Smooth muscle cell (in vitro differentiated cells): Measurements from ENCODE around the gene NF2. TPM values are rescaled to one million over a fixed set of nuclear protein-coding genes. Genes with fewer than 3 reads are reported as not detected.

ENCODE experiments used
- DNase-seq: peaks from one replicate; lab custom pipeline; 2025; ENCODE audit not compliant: unreplicated experiment; lab: John Stamatoyannopoulos, UW
- H2AFZ ChIP-seq: fragments of 200-600 bp; sonication (generic); 2 replicates; pipeline ENCODE4 v1.6.0; 2016; ENCODE audit warnings: antibody characterized with exemption, low read depth, mild to moderate bottlenecking
- H3F3A ChIP-seq: fragments of 200-600 bp; sonication (generic); 2 replicates; pipeline ENCODE4 v1.6.0; 2017; ENCODE audit warnings: antibody characterized with exemption, low read depth
- H3K27ac ChIP-seq: fragments of 200-600 bp; sonication (generic); 2 replicates; pipeline ENCODE4 v1.5.1; 2016; ENCODE audit warnings: low read depth, mild to moderate bottlenecking
- H3K27me3 ChIP-seq: fragments of 200-600 bp; sonication (generic); 2 replicates; pipeline ENCODE4 v1.6.1; 2016; ENCODE audit warnings: low read depth, mild to moderate bottlenecking
- H3K36me3 ChIP-seq: fragments of 200-600 bp; sonication (generic); 2 replicates; pipeline ENCODE4 v1.5.1; 2016; ENCODE audit warnings: low read depth
- H3K4me1 ChIP-seq: fragments of 200-600 bp; sonication (generic); 2 replicates; pipeline ENCODE4 v1.5.1; 2016; ENCODE audit warnings: low read depth
- H3K4me2 ChIP-seq: fragments of 200-600 bp; sonication (generic); 2 replicates; pipeline ENCODE4 v1.6.0; 2016; ENCODE audit warnings: mild to moderate bottlenecking
- H3K4me3 ChIP-seq: fragments of 200-600 bp; sonication (generic); 2 replicates; pipeline ENCODE4 v1.5.1; 2016; ENCODE audit warnings: mild to moderate bottlenecking
- H3K79me2 ChIP-seq: fragments of 200-600 bp; sonication (generic); 2 replicates; pipeline ENCODE4 v1.6.0; 2016; ENCODE audit warnings: low read depth, mild to moderate bottlenecking
- H3K9ac ChIP-seq: fragments of 200-600 bp; sonication (generic); 2 replicates; pipeline ENCODE4 v1.6.0; 2016; ENCODE audit warnings: low read depth
- H3K9me3 ChIP-seq: fragments of 200-600 bp; sonication (generic); replicated peaks from 2 replicates; pipeline ENCODE4 v1.5.1; 2016; ENCODE audit warnings: low read depth
- H4K20me1 ChIP-seq: fragments of 200-600 bp; sonication (generic); 2 replicates; pipeline ENCODE4 v1.6.0; 2016; ENCODE audit warnings: low read depth
- CTCF ChIP-seq: fragments of 200-600 bp; sonication (generic); IDR thresholded peaks from 2 replicates; pipeline ENCODE4 v1.5.1; 2017; ENCODE audit warnings: borderline replicate concordance, mild to moderate bottlenecking, antibody characterized with exemption; ENCODE audit not compliant: insufficient read depth, poor library complexity, severe bottlenecking
- WGBS: methylation state at CpG from one replicate; pipeline ENCODE4 v1.1.7; 2016; ENCODE audit warnings: low lambda C conversion rate; 5-methylcytosine and 5-hydroxymethylcytosine counted together
- polyA plus RNA-seq: library from polyadenylated mRNA; unstranded; fragments of >200 nt; fragmentation: Nextera tagmentation; extraction: Ambion mirVana; gene quantifications from 2 replicates; pipeline ENCODE4 v1.2.1, GENCODE V29; 2016
- total RNA-seq: library from RNA; depleted of rRNA; stranded (reverse); fragments of >200 nt; gene quantifications from 2 replicates; pipeline ENCODE4 v1.2.3, GENCODE V29; 2014

The NF2 gene
- total and polyA plus RNA-seq, 2 experiments from 2014 or later: 21.5 to 21.7 TPM

GRCh38 chr22:29623553-29624169 is 20.2 kb downstream of the NF2 start:
- Histone ChIP-seq H3K4me1 (no peaks in the 10 kb centered on the region), H2AFZ (no peak overlapping the region), H3K9me3 (no peaks in the 10 kb centered on the region)

GRCh38 chr22:29625090-29625825 is 21.8 kb downstream of the NF2 start:
- no peaks in the 10 kb centered on the region for H3K4me1 ChIP-seq
- no peak overlapping the region for H3K4me3 ChIP-seq
- H3K27ac ChIP-seq: peak overlapping the region; percentile 90
- H4K20me1 ChIP-seq: peaks cover 57% of the 10 kb centered on the region
- no peaks in the 10 kb centered on the region for H3K36me3 ChIP-seq
- no peak overlapping the region for H2AFZ ChIP-seq
- peak; percentile 86 for TF ChIP-seq CTCF
- H3K27me3 ChIP-seq: no peaks in the 10 kb centered on the region
- H3K79me2 ChIP-seq: peaks cover 11% of the 10 kb centered on the region
- peaks cover 7% of the 10 kb centered on the region for H3F3A ChIP-seq
- 79% methylated on average over 12 of the region's 12 CpGs for WGBS
- H3K4me2 ChIP-seq: no peak overlapping the region
- no peak for DNase-seq
- no peak overlapping the region for H3K9ac ChIP-seq
- no peaks in the 10 kb centered on the region for H3K9me3 ChIP-seq

More at GRCh38 chr22:29623553-29624169, 20.2 kb downstream of the NF2 start:
- H3K9ac ChIP-seq: no peak overlapping the region
- DNase-seq: no peak
- no peaks in the 10 kb centered on the region for H3K36me3 ChIP-seq
- peaks cover 16% of the 10 kb centered on the region for H3K79me2 ChIP-seq
- H3K27me3 ChIP-seq: no peaks in the 10 kb centered on the region
- H4K20me1 ChIP-seq: peaks cover 54% of the 10 kb centered on the region
- H3K4me3 ChIP-seq: no peak overlapping the region
- peaks cover 7% of the 10 kb centered on the region for H3F3A ChIP-seq
- no peak for TF ChIP-seq CTCF
- 93% methylated on average over 6 of the region's 6 CpGs for WGBS
- no peak overlapping the region for H3K4me2 ChIP-seq
- peak overlapping the region; percentile 90 for H3K27ac ChIP-seq

- DNase-seq: no peak
- no peaks in the 10 kb centered on the region for H3K4me1 ChIP-seq
- no peak overlapping the region for H3K4me2 ChIP-seq
These were observed 23.2 kb downstream of the NF2 start for GRCh38 chr22:29626497-29627195.

More at GRCh38 chr22:29626497-29627195, 23.2 kb downstream of the NF2 start:
- Histone ChIP-seq H3K36me3 (no peaks in the 10 kb centered on the region), H3K79me2 (peaks cover 21% of the 10 kb centered on the region), H3K27ac (peak overlapping the region; percentile 46), H3K4me3 (no peak overlapping the region), H3F3A (peaks cover 2% of the 10 kb centered on the region), H3K27me3 (no peaks in the 10 kb centered on the region), H2AFZ (no peak overlapping the region), H4K20me1 (peaks cover 64% of the 10 kb centered on the region), H3K9ac (no peak overlapping the region), H3K9me3 (no peaks in the 10 kb centered on the region)
- TF ChIP-seq CTCF: no peak
- 76% methylated on average over 3 of the region's 3 CpGs for WGBS
